ENCODE data around the gene RNF5.

The RNF5 gene

GRCh38 chr6:32170294-32170693 lies 7.9 kb upstream of the RNF5 start:
- H3K36me3 ChIP-seq (ENCODE audit: insufficient read depth, insufficient read length, low read length): peaks cover 83% of the 10 kb centered on the region
- no peak for DNase-seq (ENCODE audit: low read depth, low spot score)
- TF ChIP-seq YY1 (IDR thresholded peaks at IDR 0.05; ENCODE audit: insufficient read depth, insufficient read length): no peak
- TF ChIP-seq SUZ12 (IDR thresholded peaks at IDR 0.05; ENCODE audit: extremely low read depth, insufficient read depth, insufficient read length): no peak
- no peak for TF ChIP-seq ZNF274 (IDR thresholded peaks at IDR 0.05; ENCODE audit: low read depth, low read length)
- H3K4me3 ChIP-seq (ENCODE audit: insufficient read length, low read depth): no peak overlapping the region
- no peaks in the 10 kb centered on the region for H3K9me3 ChIP-seq (ENCODE audit: insufficient read depth, low read length)
- no peaks in the 10 kb centered on the region for H3K27me3 ChIP-seq (ENCODE audit: insufficient read depth, insufficient read length)
- no peak overlapping the region for H3K9ac ChIP-seq (ENCODE audit: insufficient read length, low read depth)
- peaks cover 2% of the 10 kb centered on the region for H3K4me1 ChIP-seq (ENCODE audit: insufficient read depth, insufficient read length)

GRCh38 chr6:32171234-32171633 lies 7.0 kb upstream of the RNF5 start:
- Histone ChIP-seq H3K4me1 (ENCODE audit: insufficient read depth, insufficient read length) (no peaks in the 10 kb centered on the region), H3K9me3 (ENCODE audit: insufficient read depth, low read length) (no peaks in the 10 kb centered on the region), H3K9ac (ENCODE audit: insufficient read length, low read depth) (no peak overlapping the region), H3K4me3 (ENCODE audit: insufficient read length, low read depth) (no peak overlapping the region), H3K27me3 (ENCODE audit: insufficient read depth, insufficient read length) (no peaks in the 10 kb centered on the region), H3K36me3 (ENCODE audit: insufficient read depth, insufficient read length, low read length) (peaks cover 77% of the 10 kb centered on the region)
- TF ChIP-seq SUZ12 (IDR thresholded peaks at IDR 0.05; ENCODE audit: extremely low read depth, insufficient read depth, insufficient read length) (no peak), ZNF274 (IDR thresholded peaks at IDR 0.05; ENCODE audit: low read depth, low read length) (no peak), YY1 (IDR thresholded peaks at IDR 0.05; ENCODE audit: insufficient read depth, insufficient read length) (no peak)
- DNase-seq (ENCODE audit: low read depth, low spot score): no peak

GRCh38 chr6:32173051-32173727 lies 5.0 kb upstream of the RNF5 start:
- H3K9me3 ChIP-seq (ENCODE audit: insufficient read depth, low read length): no peaks in the 10 kb centered on the region

DNA sequence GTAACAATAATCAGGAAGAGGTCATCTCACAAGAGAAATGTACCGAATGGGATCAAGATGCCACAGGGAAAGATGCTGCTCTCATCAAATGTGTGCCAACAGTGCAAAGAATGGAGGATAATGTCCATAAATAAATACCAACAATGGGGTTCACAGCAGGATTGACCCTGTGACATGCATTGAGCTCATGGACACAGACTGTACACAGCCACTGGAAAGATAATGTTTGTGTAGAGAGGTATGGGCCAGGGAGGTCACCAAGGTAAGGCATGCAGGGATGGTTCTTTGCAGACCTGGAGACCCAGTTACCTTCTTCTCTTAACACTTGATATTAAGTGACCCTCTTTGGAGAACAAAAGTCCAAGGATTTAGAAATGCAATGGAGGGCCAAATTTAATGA lies 3.8 kb upstream of the RNF5 start:
- no peak for DNase-seq (ENCODE audit: low read depth, low spot score)
- peaks cover 46% of the 10 kb centered on the region for H3K36me3 ChIP-seq (ENCODE audit: insufficient read depth, insufficient read length, low read length)
- no peaks in the 10 kb centered on the region for H3K9me3 ChIP-seq (ENCODE audit: insufficient read depth, low read length)
- TF ChIP-seq SUZ12 (IDR thresholded peaks at IDR 0.05; ENCODE audit: extremely low read depth, insufficient read depth, insufficient read length) (no peak), ZNF274 (IDR thresholded peaks at IDR 0.05; ENCODE audit: low read depth, low read length) (no peak), YY1 (IDR thresholded peaks at IDR 0.05; ENCODE audit: insufficient read depth, insufficient read length) (no peak)
- H3K27me3 ChIP-seq (ENCODE audit: insufficient read depth, insufficient read length): no peaks in the 10 kb centered on the region
- no peak overlapping the region for H3K4me3 ChIP-seq (ENCODE audit: insufficient read length, low read depth)
- H3K9ac ChIP-seq (ENCODE audit: insufficient read length, low read depth): no peak overlapping the region
- no peaks in the 10 kb centered on the region for H3K4me1 ChIP-seq (ENCODE audit: insufficient read depth, insufficient read length)

More at GRCh38 chr6:32173051-32173727, 5.0 kb upstream of the RNF5 start:
- Histone ChIP-seq H3K36me3 (ENCODE audit: insufficient read depth, insufficient read length, low read length) (peaks cover 57% of the 10 kb centered on the region), H3K4me1 (ENCODE audit: insufficient read depth, insufficient read length) (no peaks in the 10 kb centered on the region), H3K9ac (ENCODE audit: insufficient read length, low read depth) (no peak overlapping the region), H3K4me3 (ENCODE audit: insufficient read length, low read depth) (no peak overlapping the region), H3K27me3 (ENCODE audit: insufficient read depth, insufficient read length) (no peaks in the 10 kb centered on the region)
- no peak for DNase-seq (ENCODE audit: low read depth, low spot score)
- TF ChIP-seq YY1 (IDR thresholded peaks at IDR 0.05; ENCODE audit: insufficient read depth, insufficient read length) (no peak), ZNF274 (IDR thresholded peaks at IDR 0.05; ENCODE audit: low read depth, low read length) (no peak), SUZ12 (IDR thresholded peaks at IDR 0.05; ENCODE audit: extremely low read depth, insufficient read depth, insufficient read length) (no peak)

DNA sequence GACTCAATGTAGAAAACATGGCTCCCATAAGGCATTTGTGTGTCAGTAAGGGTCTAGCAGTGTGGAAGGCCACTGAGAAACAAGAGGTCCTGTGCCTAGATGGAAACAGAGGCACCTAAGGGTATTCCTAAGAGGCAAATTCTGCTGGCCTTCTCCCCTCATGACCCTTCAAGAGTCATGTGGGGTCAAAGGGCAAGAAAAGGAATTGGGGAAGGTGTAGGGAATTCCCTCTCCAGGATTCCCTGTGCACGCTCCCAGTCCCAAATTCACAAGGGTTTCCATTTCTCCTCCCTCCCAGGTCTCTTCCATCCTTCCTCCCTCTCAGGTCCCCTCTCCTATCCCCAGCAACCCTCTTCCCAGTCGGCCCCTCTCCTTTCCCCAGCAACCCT lies 2.9 kb upstream of the RNF5 start:
- Histone ChIP-seq H3K27me3 (ENCODE audit: insufficient read depth, insufficient read length) (no peaks in the 10 kb centered on the region), H3K9ac (ENCODE audit: insufficient read length, low read depth) (peak overlapping the region; percentile 95), H3K36me3 (ENCODE audit: insufficient read depth, insufficient read length, low read length) (peaks cover 43% of the 10 kb centered on the region), H3K9me3 (ENCODE audit: insufficient read depth, low read length) (no peaks in the 10 kb centered on the region), H3K4me1 (ENCODE audit: insufficient read depth, insufficient read length) (no peaks in the 10 kb centered on the region), H3K4me3 (ENCODE audit: insufficient read length, low read depth) (peak overlapping the region; percentile 87)
- no peak for DNase-seq (ENCODE audit: low read depth, low spot score)
- TF ChIP-seq ZNF274 (IDR thresholded peaks at IDR 0.05; ENCODE audit: low read depth, low read length) (no peak), YY1 (IDR thresholded peaks at IDR 0.05; ENCODE audit: insufficient read depth, insufficient read length) (no peak), SUZ12 (IDR thresholded peaks at IDR 0.05; ENCODE audit: extremely low read depth, insufficient read depth, insufficient read length) (no peak)

DNA sequence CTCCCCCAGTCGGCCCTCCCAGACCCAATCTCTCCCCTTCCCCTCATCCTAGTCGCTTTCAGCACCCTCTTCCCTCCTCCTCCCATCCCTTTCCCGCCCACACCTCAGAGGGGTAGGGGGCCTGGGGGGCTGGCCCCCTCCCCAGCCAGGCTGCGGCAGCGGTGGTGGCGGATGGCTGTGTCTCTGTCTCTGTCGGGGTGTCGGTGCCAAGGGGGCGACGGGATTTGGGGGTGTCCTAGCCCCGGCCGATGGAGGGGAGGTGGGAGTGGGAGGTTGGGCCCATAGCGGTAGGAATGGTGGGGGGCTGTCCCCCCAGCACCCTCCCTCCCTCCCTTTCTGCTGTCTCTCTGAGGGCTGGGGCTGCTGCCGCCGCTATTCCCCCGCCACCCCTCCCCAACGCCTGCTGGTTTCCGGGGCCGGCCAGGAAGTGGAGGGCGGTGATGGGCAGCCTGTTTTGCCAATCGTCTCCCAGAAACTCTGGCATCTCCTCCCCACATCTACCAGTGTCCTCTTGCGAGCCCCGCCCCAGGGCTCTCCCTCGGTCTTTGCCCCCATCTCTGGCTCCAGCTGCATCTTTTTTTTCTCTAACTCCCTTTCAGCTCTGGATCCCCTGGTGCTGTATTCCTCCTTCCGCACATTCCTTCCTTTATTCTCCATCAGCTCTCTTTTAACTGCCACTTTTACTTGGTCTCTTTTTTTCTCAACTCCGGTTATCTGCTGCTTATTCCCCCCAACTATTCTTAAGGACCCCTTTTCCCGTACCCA lies 2.3 kb upstream of the RNF5 start, which contains the start of gene AGPAT1:
TSS of gene AGPAT1 (minus strand) at position 374 of the 765 bp plus-strand sequence. CDS start 4,588 bp downstream, outside the sequence.
- H3K27me3 ChIP-seq (ENCODE audit: insufficient read depth, insufficient read length): no peaks in the 10 kb centered on the region
- H3K36me3 ChIP-seq (ENCODE audit: insufficient read depth, insufficient read length, low read length): peaks cover 39% of the 10 kb centered on the region
- no peaks in the 10 kb centered on the region for H3K4me1 ChIP-seq (ENCODE audit: insufficient read depth, insufficient read length)
- peak within 1 kb of the TSS; percentile 87 for H3K4me3 ChIP-seq (ENCODE audit: insufficient read length, low read depth)
- DNase-seq (ENCODE audit: low read depth, low spot score): peak; percentile 89
- TF ChIP-seq ZNF274 (IDR thresholded peaks at IDR 0.05; ENCODE audit: low read depth, low read length): no peak
- TF ChIP-seq YY1 (IDR thresholded peaks at IDR 0.05; ENCODE audit: insufficient read depth, insufficient read length): no peak
- TF ChIP-seq SUZ12 (IDR thresholded peaks at IDR 0.05; ENCODE audit: extremely low read depth, insufficient read depth, insufficient read length): no peak
- H3K9me3 ChIP-seq (ENCODE audit: insufficient read depth, low read length): no peaks in the 10 kb centered on the region
- peak within 1 kb of the TSS; percentile 95 for H3K9ac ChIP-seq (ENCODE audit: insufficient read length, low read depth)

Measured in NT2/D1 (cell line).